Measurements from ENCODE around the gene EREG.

EREG gene

GRCh38 chr4:74364652-74365491, at the start of gene EREG:
TSS of gene EREG (plus strand) at chr4:74365145. CDS start at chr4:74365309, 164 bp downstream.
- TF ChIP-seq ARNTL (CRISPR knock-in tag; IDR thresholded peaks at IDR 0.05; ENCODE audit: borderline replicate concordance, low read depth) (no peak), ZNF70 (CRISPR knock-in tag; IDR thresholded peaks at IDR 0.05) (no peak), ZNF565 (CRISPR knock-in tag; conservative IDR thresholded peaks at IDR 0.05; ENCODE audit: low read depth) (no peak), CSDC2 (CRISPR knock-in tag; IDR thresholded peaks at IDR 0.05) (no peak), BACH2 (CRISPR knock-in tag; IDR thresholded peaks at IDR 0.05; ENCODE audit: borderline replicate concordance) (no peak), TOX (CRISPR knock-in tag; IDR thresholded peaks at IDR 0.05; ENCODE audit: borderline replicate concordance) (no peak)
- ATAC-seq, result peak; percentile 65

- no peak for TF ChIP-seq TSHZ2 (CRISPR knock-in tag; IDR thresholded peaks at IDR 0.05)
- no peak for TF ChIP-seq CREB5 (CRISPR knock-in tag; IDR thresholded peaks at IDR 0.05; ENCODE audit: low read depth)
- no peak for TF ChIP-seq ZNF8 (CRISPR knock-in tag; IDR thresholded peaks at IDR 0.05)
- no peak for TF ChIP-seq OSR1 (CRISPR knock-in tag; IDR thresholded peaks at IDR 0.05)
- no peak for TF ChIP-seq ZNF565 (CRISPR knock-in tag; conservative IDR thresholded peaks at IDR 0.05; ENCODE audit: low read depth)
- TF ChIP-seq ZC3H10 (CRISPR knock-in tag; IDR thresholded peaks at IDR 0.05), result no peak
- no peak for TF ChIP-seq TOX (CRISPR knock-in tag; IDR thresholded peaks at IDR 0.05; ENCODE audit: borderline replicate concordance)
- ATAC-seq, result no peak
Observed at GRCh38 chr4:74315376-74315775, 49.6 kb upstream of the EREG start.

GRCh38 chr4:74316397-74316796, 48.5 kb upstream of the EREG start:
- TF ChIP-seq OSR1 (CRISPR knock-in tag; IDR thresholded peaks at IDR 0.05), result no peak
- no peak for TF ChIP-seq CREB5 (CRISPR knock-in tag; IDR thresholded peaks at IDR 0.05; ENCODE audit: low read depth)
- no peak for TF ChIP-seq ZC3H10 (CRISPR knock-in tag; IDR thresholded peaks at IDR 0.05)
- TF ChIP-seq ZNF565 (CRISPR knock-in tag; conservative IDR thresholded peaks at IDR 0.05; ENCODE audit: low read depth), result no peak
- TF ChIP-seq ZNF70 (CRISPR knock-in tag; IDR thresholded peaks at IDR 0.05), result no peak
- no peak for TF ChIP-seq CSRNP3 (CRISPR knock-in tag; IDR thresholded peaks at IDR 0.05)
- TF ChIP-seq ZNF8 (CRISPR knock-in tag; IDR thresholded peaks at IDR 0.05), result no peak
- no peak for TF ChIP-seq GLIS3 (CRISPR knock-in tag; IDR thresholded peaks at IDR 0.05)
- ATAC-seq, result no peak

- ATAC-seq, result no peak
- TF ChIP-seq ZNF565 (CRISPR knock-in tag; conservative IDR thresholded peaks at IDR 0.05; ENCODE audit: low read depth), result no peak
- no peak for TF ChIP-seq POU6F1 (CRISPR knock-in tag; IDR thresholded peaks at IDR 0.05; ENCODE audit: borderline replicate concordance, low read depth)
- no peak for TF ChIP-seq SNAI2 (CRISPR knock-in tag; IDR thresholded peaks at IDR 0.05)
- no peak for TF ChIP-seq CSRNP3 (CRISPR knock-in tag; IDR thresholded peaks at IDR 0.05)
- TF ChIP-seq ZNF70 (CRISPR knock-in tag; IDR thresholded peaks at IDR 0.05), result no peak
- TF ChIP-seq ZC3H10 (CRISPR knock-in tag; IDR thresholded peaks at IDR 0.05), result no peak
- no peak for TF ChIP-seq PPARA (CRISPR knock-in tag; IDR thresholded peaks at IDR 0.05; ENCODE audit: borderline replicate concordance)
- TF ChIP-seq BACH2 (CRISPR knock-in tag; IDR thresholded peaks at IDR 0.05; ENCODE audit: borderline replicate concordance), result no peak
- no peak for TF ChIP-seq ZFP30 (CRISPR knock-in tag; IDR thresholded peaks at IDR 0.05)
- no peak for TF ChIP-seq ESRRG (CRISPR knock-in tag; IDR thresholded peaks at IDR 0.05)
- no peak for TF ChIP-seq TCF4 (CRISPR knock-in tag; IDR thresholded peaks at IDR 0.05; ENCODE audit: borderline replicate concordance)
- TF ChIP-seq GLIS3 (CRISPR knock-in tag; IDR thresholded peaks at IDR 0.05), result no peak
- no peak for TF ChIP-seq ZFP3 (CRISPR knock-in tag; IDR thresholded peaks at IDR 0.05)
- no peak for TF ChIP-seq CREB5 (CRISPR knock-in tag; IDR thresholded peaks at IDR 0.05; ENCODE audit: low read depth)
- TF ChIP-seq TOX (CRISPR knock-in tag; IDR thresholded peaks at IDR 0.05; ENCODE audit: borderline replicate concordance), result no peak
- no peak for TF ChIP-seq ARNTL (CRISPR knock-in tag; IDR thresholded peaks at IDR 0.05; ENCODE audit: borderline replicate concordance, low read depth)
Observed at GRCh38 chr4:74317616-74318246, 47.2 kb upstream of the EREG start.

Measured in SK-N-SH treated with all-trans-retinoic acid at 6 μM for 48 hours (cell line).